GM21528 (cell line): ENCODE data around the gene CYBB.

ENCODE experiments used
- ATAC-seq: cut with Tn5 transposase; IDR thresholded peaks from one replicate; pipeline ENCODE4 v1.9.1; 2021; ENCODE audit warnings: mild to moderate bottlenecking, moderate library complexity; ENCODE audit not compliant: unreplicated experiment, low FRiP score

CYBB gene

GRCh38 chrX:37783305-37783704 is 3.4 kb downstream of the CYBB start:
- ATAC-seq = no peak

GRCh38 chrX:37785569-37785968 is 5.7 kb downstream of the CYBB start:
- ATAC-seq = no peak

GRCh38 chrX:37786624-37787422 is 7.0 kb downstream of the CYBB start:
- ATAC-seq = peak; percentile 72

- peak; percentile 72 for ATAC-seq
Observed at GRCh38 chrX:37787423-37787869, 7.6 kb downstream of the CYBB start.

GRCh38 chrX:37796310-37796709 is 16.5 kb downstream of the CYBB start:
- ATAC-seq = no peak

- ATAC-seq = peak; percentile 88
Observed at GRCh38 chrX:37796805-37797204, 16.9 kb downstream of the CYBB start.

- no peak for ATAC-seq
Observed at GRCh38 chrX:37799936-37800335, 20.1 kb downstream of the CYBB start.

- no peak for ATAC-seq
Observed at GRCh38 chrX:37800717-37801116, 20.9 kb downstream of the CYBB start.

- no peak for ATAC-seq
Observed at GRCh38 chrX:37802028-37802427, 22.2 kb downstream of the CYBB start.

GRCh38 chrX:37803057-37803456 is 23.2 kb downstream of the CYBB start:
- ATAC-seq = no peak

GRCh38 chrX:37809970-37810369 is 30.1 kb downstream of the CYBB start:
- no peak for ATAC-seq

GRCh38 chrX:37812110-37812509 is 32.3 kb downstream of the CYBB start:
- no peak for ATAC-seq

GRCh38 chrX:37813570-37813969 is 33.7 kb downstream of the CYBB start:
- no peak for ATAC-seq

GRCh38 chrX:37815366-37815765 is 35.5 kb downstream of the CYBB start:
- no peak for ATAC-seq

- ATAC-seq = peak; percentile 25
Observed at GRCh38 chrX:37816766-37817165, 36.9 kb downstream of the CYBB start.

GRCh38 chrX:37817176-37817575 is 37.3 kb downstream of the CYBB start:
- ATAC-seq = peak; percentile 15

- ATAC-seq = peak; percentile 63
Observed at GRCh38 chrX:37817579-37817978, 37.7 kb downstream of the CYBB start.

- ATAC-seq = peak; percentile 62
Observed at GRCh38 chrX:37818031-37818430, 38.2 kb downstream of the CYBB start.

GRCh38 chrX:37820646-37821045 is 40.8 kb downstream of the CYBB start:
- no peak for ATAC-seq

- no peak for ATAC-seq
Observed at GRCh38 chrX:37824491-37825214, 44.8 kb downstream of the CYBB start.

GRCh38 chrX:37825215-37825842 is 45.5 kb downstream of the CYBB start:
- ATAC-seq = peak; percentile 61
